HG03159 (cell line): ENCODE results near the gene MATR3.
"Not testable (repeated sequence)": the region's sequence is repeated elsewhere in the genome, so short reads cannot be mapped to it uniquely, and the experiment has no call there.

Experiments
- ATAC-seq: cut with Tn5 transposase; IDR thresholded peaks from one replicate; pipeline ENCODE4 v1.9.1; 2021; ENCODE audit warnings: mild to moderate bottlenecking, moderate library complexity; ENCODE audit not compliant: unreplicated experiment

MATR3 gene

GRCh38 chr5:139344177-139344576 lies 50.6 kb downstream of the MATR3 start:
- no peak for ATAC-seq

DNA sequence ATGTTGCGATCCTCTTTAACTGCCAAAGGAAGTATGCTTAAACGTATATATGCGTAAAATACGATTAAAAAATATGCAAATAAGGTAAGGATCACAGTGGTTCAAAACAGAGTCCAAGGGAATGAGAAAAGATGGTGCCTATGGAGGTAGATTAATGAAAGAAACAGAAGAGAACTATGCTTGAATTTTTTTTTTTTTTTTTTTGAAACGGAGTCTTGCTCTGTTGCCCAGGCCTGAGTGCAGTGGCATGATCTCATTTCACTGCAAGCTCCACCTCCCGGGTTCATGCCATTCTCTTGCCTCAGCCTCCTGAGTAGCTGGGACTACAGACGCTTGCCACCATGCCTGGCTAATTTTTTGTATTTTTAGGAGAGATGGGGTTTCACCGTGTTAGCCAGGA lies 51.9 kb downstream of the MATR3 start:
- not testable (repeated sequence) for ATAC-seq

DNA sequence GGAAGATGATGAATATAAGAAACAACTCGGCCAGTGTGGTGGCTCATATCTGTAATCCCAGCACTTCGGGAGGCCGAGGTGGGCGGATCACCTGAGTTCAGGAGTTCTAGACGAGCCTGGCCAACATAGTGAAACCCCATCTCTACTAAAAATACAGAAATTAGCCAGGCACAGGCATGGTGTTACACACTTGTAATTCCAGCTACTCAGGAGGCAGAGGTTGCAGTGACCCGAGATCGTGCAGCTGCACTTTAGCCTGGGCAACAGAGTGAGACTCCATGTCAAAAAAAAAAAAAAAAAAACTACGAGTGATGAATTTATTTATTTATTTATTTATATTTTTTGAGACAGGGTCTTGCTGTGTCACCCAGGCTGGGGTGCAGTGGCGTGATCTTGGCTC lies 54.3 kb downstream of the MATR3 start:
- not testable (repeated sequence) for ATAC-seq

DNA sequence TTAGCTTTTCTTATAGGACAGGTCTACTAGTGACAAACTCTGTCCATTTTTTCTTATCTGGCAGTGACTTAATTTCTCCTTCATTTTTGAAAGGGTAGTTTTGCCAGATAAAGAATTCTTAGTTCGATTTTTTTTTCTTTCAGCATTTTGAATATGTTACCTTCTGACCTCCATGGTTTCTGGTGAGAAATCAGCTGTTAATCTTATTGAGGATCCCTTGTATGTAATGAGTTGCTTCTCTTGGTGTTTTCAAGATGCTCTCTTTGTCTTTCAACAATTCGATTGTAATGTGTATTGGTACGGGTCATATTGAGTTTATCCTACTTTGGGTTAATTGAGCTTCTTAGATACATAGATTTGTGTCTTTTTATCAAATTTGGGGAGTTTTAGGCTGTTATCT lies 60.6 kb downstream of the MATR3 start:
- ATAC-seq, result no peak

DNA sequence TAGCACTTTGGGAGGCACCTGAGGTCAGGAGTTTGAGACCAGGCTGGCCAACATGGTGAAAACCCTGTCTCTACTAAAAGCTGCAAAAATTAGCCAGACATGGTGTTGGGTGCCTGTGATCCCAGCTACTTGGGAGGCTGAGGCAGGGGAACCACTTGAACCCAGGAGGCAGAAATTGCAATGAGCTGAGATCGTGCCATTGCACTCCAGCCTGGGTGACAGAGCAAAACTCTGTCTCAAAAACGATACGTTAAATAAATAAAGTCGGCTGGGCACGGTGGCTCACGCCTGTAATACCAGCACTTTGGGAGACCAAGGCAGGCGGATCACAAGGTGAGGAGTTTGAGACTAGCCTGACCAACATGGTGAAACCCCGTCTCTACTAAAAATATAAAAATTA lies 62.4 kb downstream of the MATR3 start:
- ATAC-seq, result not testable (repeated sequence)

DNA sequence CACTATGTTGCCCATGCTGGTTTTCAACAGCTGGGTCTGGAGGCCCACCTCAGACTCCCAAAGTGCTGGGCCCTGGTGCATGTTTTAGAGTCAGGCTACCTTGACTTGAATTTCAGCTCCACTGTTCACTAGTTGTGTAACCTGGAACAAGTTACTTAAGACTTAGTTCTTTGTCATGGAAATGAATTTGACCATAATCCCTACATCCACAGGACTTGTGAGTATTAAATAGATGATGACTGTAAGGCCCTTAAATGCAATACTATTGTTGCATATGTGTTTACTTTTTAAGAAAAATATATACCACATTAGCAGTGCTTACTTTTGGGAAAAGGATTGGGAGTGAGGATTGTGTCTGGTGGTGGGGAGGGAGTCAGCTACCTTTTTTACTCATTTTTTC lies 64.5 kb downstream of the MATR3 start:
- ATAC-seq, result no peak

GRCh38 chr5:139360384-139360783 lies 66.8 kb downstream of the MATR3 start:
- no peak for ATAC-seq

GRCh38 chr5:139361835-139362429 lies 68.4 kb downstream of the MATR3 start:
- no peak for ATAC-seq

- no peak for ATAC-seq
Observed at GRCh38 chr5:139363937-139364336, 70.4 kb downstream of the MATR3 start.

- ATAC-seq, result no peak
Observed at GRCh38 chr5:139364466-139364865, 70.9 kb downstream of the MATR3 start.

DNA sequence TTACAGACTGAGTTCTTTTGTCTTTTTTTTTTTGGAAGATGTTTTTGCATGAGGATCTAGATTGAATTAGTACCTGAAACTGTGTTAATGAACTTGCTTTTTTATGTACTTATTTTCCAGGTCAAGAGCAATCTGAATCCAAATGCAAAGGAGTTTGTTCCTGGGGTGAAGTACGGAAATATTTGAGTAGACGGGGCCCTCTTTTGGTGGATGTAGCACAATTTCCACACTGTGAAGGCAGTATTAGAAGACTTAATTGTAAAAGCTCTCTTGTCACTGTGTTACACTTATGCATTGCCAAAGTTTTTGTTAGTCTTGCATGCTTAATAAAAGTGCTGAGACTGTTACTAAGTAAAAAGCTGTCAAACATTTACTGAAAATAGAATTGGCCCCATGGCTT lies 75.1 kb downstream of the MATR3 start:
- ATAC-seq, result no peak

DNA sequence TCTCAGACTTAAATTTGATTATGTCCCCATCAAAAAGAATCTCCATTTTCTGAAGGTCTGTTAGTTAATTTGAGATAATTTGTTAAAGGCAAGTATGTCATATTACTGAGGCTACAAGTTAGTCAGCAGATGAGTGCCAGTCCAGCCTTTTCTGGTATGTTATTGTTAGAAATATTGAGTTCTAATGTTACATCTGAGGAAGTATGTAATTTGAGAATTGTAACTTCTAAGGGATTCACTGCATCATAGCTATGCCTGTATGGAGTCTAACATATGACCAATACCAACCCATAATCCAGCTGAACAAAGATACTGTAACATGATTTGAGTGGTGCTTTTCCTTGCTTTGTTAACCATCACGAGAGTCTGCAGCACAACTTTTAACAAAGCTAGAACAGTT lies 75.6 kb downstream of the MATR3 start:
- ATAC-seq, result no peak

DNA sequence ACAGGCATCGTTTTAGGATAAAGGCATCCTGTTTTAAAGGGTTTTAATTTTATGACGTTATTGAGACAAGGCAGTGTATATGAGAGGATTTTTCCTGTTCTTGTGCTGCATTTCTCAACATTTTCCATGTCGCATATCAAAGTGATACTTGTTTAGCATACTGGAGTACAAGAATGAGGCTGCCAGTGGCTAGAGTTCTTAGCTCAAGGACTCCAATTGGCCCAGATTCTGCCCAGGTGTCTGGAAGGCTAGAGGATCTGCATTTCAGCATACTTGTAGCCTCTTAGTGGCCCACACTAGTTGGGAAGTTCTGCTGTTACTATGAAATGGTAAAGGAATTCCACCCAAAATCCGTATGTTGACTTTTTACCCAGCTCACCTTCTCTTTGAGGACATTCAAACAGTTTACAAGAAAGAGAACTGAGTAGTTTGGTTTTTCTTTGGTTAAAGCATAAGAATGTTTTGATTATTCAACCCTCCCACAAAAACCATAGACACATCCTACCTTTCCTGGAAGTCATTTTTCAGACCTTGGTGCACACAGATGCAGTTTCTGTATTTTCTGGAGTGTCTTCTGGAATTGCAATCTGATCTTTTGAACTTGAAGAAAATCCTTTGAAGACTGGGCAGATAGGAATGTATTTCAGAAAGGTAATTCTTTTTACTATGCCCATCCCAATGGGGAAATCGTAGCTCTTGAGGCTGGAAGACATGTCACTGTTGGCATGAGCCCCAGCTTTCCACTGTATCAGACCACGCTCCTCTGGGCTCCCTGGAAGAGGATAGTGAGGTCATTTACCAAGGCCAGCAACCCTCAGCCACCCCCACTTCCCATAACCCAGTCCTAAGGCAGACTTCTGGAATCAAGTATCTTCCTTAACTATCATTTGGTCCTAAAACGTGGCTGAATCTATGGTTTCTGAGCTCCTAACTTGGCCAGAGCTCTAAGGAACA lies 78.2 kb downstream of the MATR3 start:
- ATAC-seq, result no peak

GRCh38 chr5:139374909-139375308 lies 81.4 kb downstream of the MATR3 start:
- ATAC-seq, result no peak

GRCh38 chr5:139376364-139376763 lies 82.8 kb downstream of the MATR3 start:
- ATAC-seq, result no peak

- no peak for ATAC-seq
Observed at GRCh38 chr5:139377226-139377625, 83.7 kb downstream of the MATR3 start.

- no peak for ATAC-seq
Observed at GRCh38 chr5:139378101-139378825, 84.7 kb downstream of the MATR3 start.

DNA sequence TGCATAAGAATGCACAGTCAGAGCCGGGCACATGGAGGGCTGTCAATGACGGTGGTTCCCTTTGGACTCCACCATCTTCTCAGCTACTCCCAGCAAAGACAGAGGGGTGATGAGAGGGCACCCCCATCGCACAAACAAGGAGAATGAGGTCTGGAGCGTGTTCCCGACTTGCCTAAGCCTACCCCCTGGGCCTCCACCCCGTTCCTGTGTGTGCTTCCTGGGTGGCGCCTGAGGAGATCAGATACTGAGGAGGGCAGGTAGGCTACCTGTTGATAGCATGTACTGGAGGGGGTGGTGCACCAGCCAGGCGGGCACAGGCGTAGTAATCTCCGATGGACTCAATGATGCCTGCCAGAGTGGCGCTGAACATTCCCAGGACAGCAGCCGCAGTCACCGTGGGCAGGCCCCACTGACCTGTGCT lies 85.4 kb downstream of the MATR3 start:
- no peak for ATAC-seq

- no peak for ATAC-seq
Observed at GRCh38 chr5:139379626-139380449, 86.3 kb downstream of the MATR3 start.
